Thymus (tissue), 11 donors: ENCODE measurements around the gene DEAF1. TPM values are rescaled to one million over a fixed set of nuclear protein-coding genes. Genes with fewer than 3 reads are reported as not detected.

Experiments
- DNase-seq, 9 donors: peaks; one replicate each; pipeline ENCODE4 v3.0.0-alpha.2; 2013; ENCODE audit warnings: low spot score in 9 of 9, low read depth in 6 of 9, missing footprints in 1 of 9
- H3K27ac ChIP-seq, 2 donors: one replicate each; pipeline ENCODE4 v1.5.1; 2013; ENCODE audit warnings: control low read depth in 1 of 2, low read depth in 1 of 2, low read length in 1 of 2, mild to moderate bottlenecking in 1 of 2, moderate library complexity in 1 of 2
- H3K27me3 ChIP-seq, 2 donors: one replicate each; pipeline ENCODE4 v1.5.1; 2013; ENCODE audit warnings: low read length in 1 of 2; ENCODE audit not compliant: control insufficient read depth in 2 of 2, insufficient read depth in 1 of 2
- H3K36me3 ChIP-seq, 2 donors: one replicate each; pipeline ENCODE4 v1.5.1; 2013; ENCODE audit warnings: low read length in 1 of 2, mild to moderate bottlenecking in 1 of 2, moderate library complexity in 1 of 2; ENCODE audit not compliant: control insufficient read depth in 2 of 2, insufficient read depth in 2 of 2
- H3K4me1 ChIP-seq, 2 donors: one replicate each; pipeline ENCODE4 v1.5.1; 2013; ENCODE audit warnings: low read length in 2 of 2; ENCODE audit not compliant: control insufficient read depth in 2 of 2, insufficient read depth in 2 of 2
- H3K4me3 ChIP-seq, 2 donors: one replicate each; pipeline ENCODE4 v1.5.1; 2013; ENCODE audit warnings: low read length in 2 of 2, control low read depth in 1 of 2, mild to moderate bottlenecking in 1 of 2
- H3K9me3 ChIP-seq, 2 donors: one replicate each; pipeline ENCODE4 v1.5.1; 2013; ENCODE audit warnings: low read length in 1 of 2, mild to moderate bottlenecking in 1 of 2; ENCODE audit not compliant: control insufficient read depth in 2 of 2, insufficient read depth in 1 of 2
- WGBS: extraction: QIAGEN DNeasy Blood & Tissue Kit; methylation state at CpG from one replicate; pipeline ENCODE4 v1.1.7; 2013; 5-methylcytosine and 5-hydroxymethylcytosine counted together
- polyA plus RNA-seq: library from polyadenylated mRNA; stranded (reverse); fragments of 200-250 nt; gene quantifications from one replicate; pipeline ENCODE4 v1.2.3, GENCODE V29; 2013
- total RNA-seq: library from RNA; stranded (reverse); fragments of 120-200 nt; gene quantifications from one replicate; pipeline ENCODE4 v1.2.4, GENCODE V29; 2013
- donor health status: healthy.

The DEAF1 gene
- total and polyA plus RNA-seq, 2 donors = 20.7 to 27.2 TPM

GRCh38 chr11:724049-724777, 29.2 kb upstream of the DEAF1 start:
- H3K4me1 ChIP-seq = peaks cover 6 to 34% of the 10 kb centered on the region in 2 donors
- WGBS = 92% methylated on average over 19 of the region's 19 CpGs
- no peaks in the 10 kb centered on the region for H3K36me3 ChIP-seq
- peaks cover 0 to 7% of the 10 kb centered on the region in 2 donors for H3K9me3 ChIP-seq
- no peak overlapping the region for H3K4me3 ChIP-seq
- DNase-seq = no peak
- H3K27me3 ChIP-seq = peaks cover 79 to 87% of the 10 kb centered on the region in 2 donors
- H3K27ac ChIP-seq = no peak overlapping the region

GRCh38 chr11:723120-723883, 28.3 kb upstream of the DEAF1 start:
- Histone ChIP-seq H3K4me1 (peaks cover 6 to 33% of the 10 kb centered on the region in 2 donors), H3K36me3 (no peaks in the 10 kb centered on the region), H3K27ac (no peak overlapping the region), H3K27me3 (peaks cover 80 to 88% of the 10 kb centered on the region in 2 donors), H3K9me3 (peaks cover 0 to 7% of the 10 kb centered on the region in 2 donors), H3K4me3 (no peak overlapping the region)
- whole genome bisulfite sequencing = 59% methylated on average over 8 of the region's 8 CpGs
- peak in 8 of 9 donors; percentile 54 to 80 (median 64) for DNase-seq

- H3K36me3 ChIP-seq = no peaks in the 10 kb centered on the region
- 80% methylated on average over 20 of the region's 20 CpGs for WGBS
- peaks cover 0 to 7% of the 10 kb centered on the region in 2 donors for H3K9me3 ChIP-seq
- no peak for DNase-seq
- peaks cover 4 to 26% of the 10 kb centered on the region in 2 donors for H3K4me1 ChIP-seq
- H3K27me3 ChIP-seq = peaks cover 74 to 87% of the 10 kb centered on the region in 2 donors
- H3K27ac ChIP-seq = no peak overlapping the region
- no peak overlapping the region for H3K4me3 ChIP-seq
These were observed 27.4 kb upstream of the DEAF1 start for GRCh38 chr11:722346-722811.

- peak overlapping the region in 1 of 2 donors; percentile 29 for H3K4me3 ChIP-seq
- peaks cover 0 to 7% of the 10 kb centered on the region in 2 donors for H3K9me3 ChIP-seq
- H3K4me1 ChIP-seq = peaks cover 4 to 24% of the 10 kb centered on the region in 2 donors
- WGBS = 9% methylated on average over 33 of the region's 33 CpGs
- H3K27ac ChIP-seq = no peak overlapping the region
- peaks cover 69 to 86% of the 10 kb centered on the region in 2 donors for H3K27me3 ChIP-seq
- H3K36me3 ChIP-seq = no peaks in the 10 kb centered on the region
- DNase-seq = peak in 2 of 9 donors; percentile 37 to 56
These were observed 26.8 kb upstream of the DEAF1 start for GRCh38 chr11:721741-722345.

GRCh38 chr11:721247-721740, 26.3 kb upstream of the DEAF1 start:
- WGBS = 11% methylated on average over 28 of the region's 28 CpGs
- peaks cover 4 to 20% of the 10 kb centered on the region in 2 donors for H3K4me1 ChIP-seq
- peaks cover 0 to 7% of the 10 kb centered on the region in 2 donors for H3K9me3 ChIP-seq
- no peak overlapping the region for H3K27ac ChIP-seq
- no peaks in the 10 kb centered on the region for H3K36me3 ChIP-seq
- peaks cover 63 to 80% of the 10 kb centered on the region in 2 donors for H3K27me3 ChIP-seq
- H3K4me3 ChIP-seq = peak overlapping the region in 1 of 2 donors; percentile 40
- DNase-seq = no peak

GRCh38 chr11:720642-721246, 25.7 kb upstream of the DEAF1 start:
- 4% methylated on average over 53 of the region's 53 CpGs for WGBS
- Histone ChIP-seq H3K9me3 (peaks cover 0 to 7% of the 10 kb centered on the region in 2 donors), H3K27ac (no peak overlapping the region), H3K4me1 (peaks cover 4 to 20% of the 10 kb centered on the region in 2 donors), H3K27me3 (peaks cover 58 to 75% of the 10 kb centered on the region in 2 donors), H3K4me3 (peak overlapping the region in 1 of 2 donors; percentile 40), H3K36me3 (no peaks in the 10 kb centered on the region)
- DNase-seq = no peak

GRCh38 chr11:720017-720641, 25.1 kb upstream of the DEAF1 start:
- H3K4me1 ChIP-seq = peaks cover 4 to 20% of the 10 kb centered on the region in 2 donors
- no peak for DNase-seq
- no peaks in the 10 kb centered on the region for H3K36me3 ChIP-seq
- H3K27me3 ChIP-seq = peaks cover 52 to 71% of the 10 kb centered on the region in 2 donors
- WGBS = 72% methylated on average over 35 of the region's 35 CpGs
- no peak overlapping the region for H3K27ac ChIP-seq
- peak overlapping the region in 1 of 2 donors; percentile 40 for H3K4me3 ChIP-seq
- peaks cover 0 to 7% of the 10 kb centered on the region in 2 donors for H3K9me3 ChIP-seq
